GM12875 (cell line): ENCODE results near the gene ADAM10.

Source experiments
- H3K4me3 ChIP-seq: one replicate; pipeline ENCODE4 v1.5.1; 2011; ENCODE audit warnings: low read depth, low read length, control low read depth
- CTCF ChIP-seq: IDR thresholded peaks from 2 replicates; pipeline ENCODE4 v1.5.1; 2011; ENCODE audit warnings: low read depth, mild to moderate bottlenecking, control low read depth, inconsistent platforms, low read length, moderate library complexity, borderline replicate concordance; ENCODE audit not compliant: insufficient read depth

The ADAM10 gene

GRCh38 chr15:58548308-58549012, 201.0 kb downstream of the ADAM10 start:
- no peak overlapping the region for H3K4me3 ChIP-seq
- no peak for TF ChIP-seq CTCF

- no peak overlapping the region for H3K4me3 ChIP-seq
- no peak for TF ChIP-seq CTCF
Measured at GRCh38 chr15:58547628-58548307, 201.7 kb downstream of the ADAM10 start.

GRCh38 chr15:58546635-58547627, 202.6 kb downstream of the ADAM10 start:
- no peak overlapping the region for H3K4me3 ChIP-seq
- TF ChIP-seq CTCF = no peak

GRCh38 chr15:58546066-58546591, 203.4 kb downstream of the ADAM10 start:
- no peak for TF ChIP-seq CTCF
- H3K4me3 ChIP-seq = no peak overlapping the region

GRCh38 chr15:58545307-58546065, 204.0 kb downstream of the ADAM10 start:
- no peak for TF ChIP-seq CTCF
- H3K4me3 ChIP-seq = no peak overlapping the region

GRCh38 chr15:58544756-58545155, 204.8 kb downstream of the ADAM10 start:
- H3K4me3 ChIP-seq = no peak overlapping the region
- TF ChIP-seq CTCF = no peak
